HUES6 (cell line): ENCODE measurements around the gene AIG1.

Source experiments
- H3K27ac ChIP-seq: 2 replicates; pipeline ENCODE4 v1.7.0; 2013; ENCODE audit warnings: low read depth, mild to moderate bottlenecking, low read length, inconsistent platforms
- H3K27me3 ChIP-seq: 2 replicates; pipeline ENCODE4 v1.6.1; 2013; ENCODE audit warnings: low read length; ENCODE audit not compliant: control insufficient read depth, insufficient read depth
- H3K36me3 ChIP-seq: 2 replicates; pipeline ENCODE4 v1.6.1; 2013; ENCODE audit warnings: low read length; ENCODE audit not compliant: control insufficient read depth, insufficient read depth
- H3K4me1 ChIP-seq: 2 replicates; pipeline ENCODE4 v1.6.1; 2013; ENCODE audit warnings: low read length; ENCODE audit not compliant: control insufficient read depth, insufficient read depth
- H3K4me3 ChIP-seq: 2 replicates; pipeline ENCODE4 v1.5.1; 2013; ENCODE audit warnings: low read depth, low read length
- H3K9ac ChIP-seq: one replicate; pipeline ENCODE4 v1.6.1; 2013; ENCODE audit warnings: mild to moderate bottlenecking, low read length
- H3K9me3 ChIP-seq: 2 replicates; pipeline ENCODE4 v1.6.1; 2013; ENCODE audit warnings: low read depth, low read length; ENCODE audit not compliant: control insufficient read depth, insufficient read depth

The AIG1 gene

DNA sequence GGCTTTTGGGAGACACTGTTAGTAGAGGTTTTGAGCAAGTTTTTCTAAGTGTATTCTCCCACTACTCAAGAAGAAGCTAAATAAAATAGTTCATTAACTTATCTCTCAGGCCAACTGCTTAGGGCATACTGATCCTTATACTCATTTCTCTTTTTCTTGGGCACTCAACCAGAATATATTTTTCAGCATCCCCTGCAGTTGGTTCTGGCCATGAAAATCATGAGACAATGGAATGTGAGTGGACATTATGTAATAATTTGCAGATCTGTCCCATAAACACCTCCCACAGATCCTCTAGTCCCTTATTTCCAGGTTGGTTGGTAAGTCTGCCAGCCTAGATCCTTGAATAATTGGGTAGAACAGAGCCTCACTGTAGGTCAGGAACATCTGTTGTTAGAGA, 136.7 kb downstream of the AIG1 start:
- no peak overlapping the region for H3K4me3 ChIP-seq
- no peaks in the 10 kb centered on the region for H3K36me3 ChIP-seq
- H3K27me3 ChIP-seq: no peaks in the 10 kb centered on the region
- H3K27ac ChIP-seq: no peak overlapping the region
- H3K4me1 ChIP-seq: no peaks in the 10 kb centered on the region
- H3K9me3 ChIP-seq: no peaks in the 10 kb centered on the region
- H3K9ac ChIP-seq: no peak overlapping the region

DNA sequence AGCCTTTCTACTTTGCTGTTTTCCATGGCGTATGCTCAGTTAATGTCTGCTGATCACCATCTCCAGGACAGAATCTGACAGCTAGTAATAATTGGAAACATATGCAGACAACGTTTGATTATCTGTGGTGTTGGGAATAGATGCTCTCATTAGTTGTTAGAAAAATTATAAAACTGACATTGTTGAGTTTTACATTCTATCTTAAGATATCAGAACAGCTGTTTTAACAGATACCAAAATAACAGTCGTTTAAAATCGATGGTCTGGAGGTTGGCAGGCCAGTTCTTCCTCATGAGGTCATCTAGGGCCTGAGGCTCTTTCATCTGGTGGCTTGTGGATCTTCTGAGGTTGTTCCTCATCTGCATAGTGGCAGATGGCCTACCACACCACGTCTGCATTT, 137.6 kb downstream of the AIG1 start:
- Histone ChIP-seq H3K4me3 (no peak overlapping the region), H3K9me3 (no peaks in the 10 kb centered on the region), H3K27ac (no peak overlapping the region), H3K9ac (no peak overlapping the region), H3K4me1 (no peaks in the 10 kb centered on the region), H3K27me3 (no peaks in the 10 kb centered on the region), H3K36me3 (no peaks in the 10 kb centered on the region)

DNA sequence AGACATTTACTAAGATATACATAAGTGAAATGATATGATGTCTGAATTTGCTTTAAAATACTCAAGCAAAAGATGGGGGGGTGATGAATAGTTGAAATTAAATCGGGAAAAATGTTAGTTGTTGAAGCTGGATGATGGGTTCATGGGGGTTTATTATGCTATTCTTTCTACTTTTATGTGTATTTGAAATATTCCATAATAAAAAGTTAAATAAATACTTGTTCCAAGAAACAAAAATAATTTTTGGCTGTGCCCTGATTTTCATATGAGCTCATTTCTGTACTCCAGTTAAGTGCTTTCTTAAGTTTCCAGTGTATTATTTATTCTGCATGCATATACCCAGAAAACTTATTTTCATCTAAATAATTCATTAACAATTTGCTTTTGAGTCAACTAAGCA, 138.6 kb downstream of the AIG1 start:
- no peak overlapping the region for H3K9ac ChIP-seq
- H3K27me3 ChIP-seq: no peaks in the 10 kb centered on the region
- H3K9me3 ChIP-seq: no peaks in the 10 kb centered on the region
- no peak overlapping the region for H3K4me3 ChIP-seq
- H3K36me3 ChIP-seq: no peaks in the 10 kb centered on the region
- no peaks in the 10 kb centered on the region for H3K4me1 ChIP-seq
- H3K27ac ChIP-seq: no peak overlapping the region

DNA sequence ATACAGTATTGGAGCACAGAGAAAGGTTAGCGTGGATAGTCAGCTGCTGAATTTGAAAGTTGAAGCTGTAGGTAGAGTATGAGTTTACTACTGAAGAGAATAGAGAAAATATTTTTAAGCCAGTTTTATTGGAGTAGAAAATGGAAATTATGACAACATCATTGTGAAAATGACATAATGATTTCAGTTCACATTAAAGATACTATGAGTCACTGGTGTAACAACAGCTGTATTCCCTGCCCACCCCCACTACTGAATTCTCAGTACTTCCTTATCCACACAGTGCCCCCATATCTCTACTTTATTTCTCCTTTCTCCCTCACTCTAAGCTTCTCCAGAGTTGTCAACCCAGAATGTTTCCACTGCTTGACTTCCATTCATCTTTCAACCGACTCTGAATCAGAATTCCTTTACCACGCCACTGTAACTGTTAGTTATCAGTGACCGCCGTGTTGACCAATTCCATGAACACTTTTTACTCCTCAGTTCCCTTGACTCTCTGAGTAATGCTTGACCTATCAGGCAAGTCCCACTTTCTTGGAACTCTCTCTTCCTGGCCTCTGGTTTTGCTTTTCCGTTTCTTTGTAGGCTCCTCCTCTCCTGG, 139.6 kb downstream of the AIG1 start:
- H3K4me1 ChIP-seq: no peaks in the 10 kb centered on the region
- no peaks in the 10 kb centered on the region for H3K27me3 ChIP-seq
- no peak overlapping the region for H3K27ac ChIP-seq
- H3K4me3 ChIP-seq: no peak overlapping the region
- no peak overlapping the region for H3K9ac ChIP-seq
- H3K9me3 ChIP-seq: no peaks in the 10 kb centered on the region
- H3K36me3 ChIP-seq: no peaks in the 10 kb centered on the region

DNA sequence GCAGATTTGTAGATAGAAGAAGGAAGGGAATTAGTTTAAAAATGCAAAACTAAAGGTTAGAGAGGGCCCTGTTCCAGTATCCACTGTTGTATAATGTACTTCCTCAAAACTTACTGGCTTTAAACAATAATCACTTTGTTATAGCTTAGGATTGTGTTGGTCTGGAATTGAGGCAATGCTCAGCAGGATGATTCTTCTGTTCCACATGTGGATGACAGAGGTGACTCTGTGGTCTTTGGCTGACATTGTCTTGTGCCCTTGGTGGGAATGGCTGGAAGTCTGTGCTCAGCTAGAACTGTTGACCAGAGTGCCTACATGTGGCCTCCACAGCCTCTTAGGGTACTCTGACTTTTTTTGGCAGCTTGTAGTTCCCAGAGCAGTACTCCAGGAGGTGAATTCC, 143.4 kb downstream of the AIG1 start:
- Histone ChIP-seq H3K9me3 (no peaks in the 10 kb centered on the region), H3K27ac (no peak overlapping the region), H3K27me3 (no peaks in the 10 kb centered on the region), H3K9ac (no peak overlapping the region), H3K4me1 (no peaks in the 10 kb centered on the region), H3K4me3 (no peak overlapping the region), H3K36me3 (no peaks in the 10 kb centered on the region)

DNA sequence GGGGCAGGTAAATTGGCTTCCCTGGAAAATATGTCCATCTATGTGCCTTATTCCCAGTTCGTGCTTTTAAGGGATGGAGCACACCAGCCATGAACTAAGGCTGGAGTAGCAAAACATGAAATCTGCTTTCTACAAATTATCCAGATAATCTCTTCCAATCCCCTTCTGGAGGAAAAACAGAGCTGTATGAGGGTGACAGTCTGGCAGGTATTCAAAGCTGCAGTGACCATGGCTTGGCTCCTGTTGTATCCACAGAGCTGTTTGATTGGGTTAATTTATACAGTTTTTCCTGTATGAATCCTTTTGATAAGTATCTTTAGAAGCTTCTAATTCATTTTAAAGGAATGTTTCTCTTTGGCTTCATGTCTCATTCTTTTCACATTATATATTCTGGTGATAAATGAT, 144.4 kb downstream of the AIG1 start:
- H3K27ac ChIP-seq: no peak overlapping the region
- no peak overlapping the region for H3K4me3 ChIP-seq
- H3K27me3 ChIP-seq: no peaks in the 10 kb centered on the region
- H3K36me3 ChIP-seq: 0 out of 2 replicates have a peak, but pooled peaks cover 4% of the 10 kb centered on the region
- no peak overlapping the region for H3K9ac ChIP-seq
- H3K9me3 ChIP-seq: peaks cover 2% of the 10 kb centered on the region; the same call in 1 of the 2 replicates
- no peaks in the 10 kb centered on the region for H3K4me1 ChIP-seq

DNA sequence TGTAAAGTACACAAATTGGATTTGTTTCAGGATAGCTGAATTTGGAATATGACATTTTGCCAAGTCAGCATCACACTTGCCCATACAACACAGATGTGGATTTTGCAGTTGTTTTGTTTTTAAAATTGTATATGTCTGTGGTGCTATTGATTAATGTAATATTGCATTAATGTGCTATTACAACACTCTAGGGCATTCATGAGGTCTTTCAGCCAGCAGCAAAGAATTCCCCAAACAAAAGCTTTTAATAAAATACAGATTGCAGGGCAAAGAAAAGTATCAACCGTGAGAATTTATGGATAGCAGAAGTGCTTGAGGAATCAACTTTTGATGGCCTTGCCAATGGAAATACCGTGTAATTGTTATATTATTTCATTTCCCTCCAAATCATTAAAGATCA, 144.9 kb downstream of the AIG1 start:
- no peak overlapping the region for H3K27ac ChIP-seq
- 0 out of 2 replicates have a peak, but pooled peaks cover 4% of the 10 kb centered on the region for H3K36me3 ChIP-seq
- H3K9ac ChIP-seq: no peak overlapping the region
- H3K27me3 ChIP-seq: no peaks in the 10 kb centered on the region
- H3K4me3 ChIP-seq: no peak overlapping the region
- no peaks in the 10 kb centered on the region for H3K4me1 ChIP-seq
- H3K9me3 ChIP-seq: peaks cover 2% of the 10 kb centered on the region; the same call in 1 of the 2 replicates

DNA sequence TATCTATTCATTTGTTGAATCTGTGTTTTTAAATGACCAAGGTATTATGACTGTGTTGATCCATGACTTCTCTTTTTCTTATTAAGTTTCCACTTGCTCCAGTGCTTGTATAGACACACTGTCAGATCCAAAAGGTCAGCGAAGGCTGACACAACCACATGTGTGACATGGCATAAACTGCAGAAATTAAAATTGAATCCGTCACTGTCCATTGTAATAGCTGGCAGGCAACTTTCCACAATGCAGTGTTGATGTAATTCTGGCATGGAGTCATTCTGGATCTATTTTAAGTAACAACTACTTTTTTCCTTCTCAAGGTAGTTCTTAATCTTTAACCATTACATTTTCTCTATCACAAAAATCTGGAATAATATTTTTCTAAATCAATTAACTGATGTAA, 145.3 kb downstream of the AIG1 start:
- peaks cover 2% of the 10 kb centered on the region; the same call in 1 of the 2 replicates for H3K9me3 ChIP-seq
- H3K36me3 ChIP-seq: 0 out of 2 replicates have a peak, but pooled peaks cover 4% of the 10 kb centered on the region

DNA sequence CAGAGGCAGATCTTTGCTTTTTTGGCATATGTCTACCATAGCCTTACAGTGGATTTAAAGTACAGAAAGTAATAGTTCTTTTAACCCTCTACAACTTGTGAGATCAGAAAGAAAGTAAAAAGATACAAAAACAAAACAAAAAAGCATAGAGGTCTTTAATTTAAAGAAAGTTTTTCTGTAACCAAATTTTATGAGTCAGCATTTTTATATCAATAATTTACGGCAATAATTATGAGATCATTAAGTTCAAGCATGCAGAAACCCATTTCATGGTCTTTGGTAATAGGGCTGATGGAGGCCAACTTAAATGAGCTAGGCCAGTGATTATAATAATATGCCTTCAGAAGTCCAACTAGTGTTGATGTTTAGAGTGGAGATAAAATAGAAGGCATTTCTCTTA, 145.9 kb downstream of the AIG1 start:
- Histone ChIP-seq H3K27me3 (no peaks in the 10 kb centered on the region), H3K4me1 (no peaks in the 10 kb centered on the region), H3K4me3 (no peak overlapping the region), H3K36me3 (0 out of 2 replicates have a peak, but pooled peaks cover 4% of the 10 kb centered on the region), H3K9ac (no peak overlapping the region), H3K9me3 (peaks cover 2% of the 10 kb centered on the region; the same call in 1 of the 2 replicates), H3K27ac (no peak overlapping the region)

More for the DNA sequence above, 145.3 kb downstream of the AIG1 start:
- Histone ChIP-seq H3K27me3 (no peaks in the 10 kb centered on the region), H3K9ac (no peak overlapping the region), H3K27ac (no peak overlapping the region), H3K4me1 (no peaks in the 10 kb centered on the region), H3K4me3 (no peak overlapping the region)

DNA sequence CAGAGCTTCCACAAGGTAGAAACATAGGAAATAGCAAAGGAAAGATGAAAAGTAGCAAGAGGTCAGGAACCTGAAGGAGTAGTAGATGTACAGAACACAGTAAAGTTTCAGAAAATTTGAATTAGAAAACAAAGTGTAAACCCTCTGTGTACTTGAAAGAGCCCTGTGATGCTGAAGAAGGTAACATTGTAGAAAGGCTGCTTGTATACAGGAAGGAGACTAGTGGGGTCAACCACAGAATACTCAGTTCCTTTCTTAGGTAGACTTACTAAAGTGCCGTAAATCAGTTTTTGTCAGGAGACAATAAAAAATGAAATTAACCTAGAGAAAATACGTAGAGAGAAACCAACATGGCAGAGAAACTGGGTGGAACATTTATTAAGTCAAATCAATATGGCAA, 149.7 kb downstream of the AIG1 start:
- no peaks in the 10 kb centered on the region for H3K4me1 ChIP-seq
- H3K27ac ChIP-seq: no peak overlapping the region
- H3K9me3 ChIP-seq: peaks cover 2% of the 10 kb centered on the region; the same call in 1 of the 2 replicates
- 0 out of 2 replicates have a peak, but pooled peaks cover 4% of the 10 kb centered on the region for H3K36me3 ChIP-seq
- no peaks in the 10 kb centered on the region for H3K27me3 ChIP-seq
- no peak overlapping the region for H3K4me3 ChIP-seq
- H3K9ac ChIP-seq: no peak overlapping the region

DNA sequence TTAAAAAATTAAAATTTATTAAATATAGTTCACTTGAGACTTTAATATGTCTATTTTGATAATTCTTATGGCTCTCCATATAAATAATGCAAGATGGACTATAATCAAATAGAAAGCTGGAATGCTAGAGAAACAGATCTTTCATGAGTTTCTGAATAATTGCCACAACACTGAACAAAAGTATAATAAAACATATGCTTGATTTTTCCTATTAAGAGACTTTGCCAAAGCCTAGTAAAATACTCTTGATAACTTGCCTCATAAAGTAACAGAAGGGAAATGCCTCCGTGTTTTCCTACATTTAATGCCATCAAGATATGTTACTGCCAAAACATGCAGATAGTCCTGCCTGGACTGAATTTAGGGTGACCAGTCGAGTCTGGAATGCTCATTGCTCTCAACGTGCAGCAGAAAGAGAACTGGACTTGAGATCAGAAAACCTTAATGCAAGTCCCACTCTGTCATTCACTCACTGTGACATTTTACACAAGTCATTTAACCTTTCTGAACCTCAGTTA, 153.2 kb downstream of the AIG1 start:
- Histone ChIP-seq H3K36me3 (0 out of 2 replicates have a peak, but pooled peaks cover 4% of the 10 kb centered on the region), H3K27me3 (no peaks in the 10 kb centered on the region), H3K9me3 (peaks cover 2% of the 10 kb centered on the region; the same call in 1 of the 2 replicates), H3K27ac (no peak overlapping the region), H3K4me3 (no peak overlapping the region), H3K4me1 (no peaks in the 10 kb centered on the region), H3K9ac (no peak overlapping the region)
